Prostate gland (tissue), 2 donors: ENCODE data around the gene PTK6. TPM values are rescaled to one million over a fixed set of nuclear protein-coding genes. Genes with fewer than 3 reads are reported as not detected.

ENCODE experiments used
- DNase-seq: peaks from one replicate; pipeline ENCODE4 v3.0.0-alpha.2; 2019; ENCODE audit warnings: low spot score
- H3K27ac ChIP-seq, 2 donors: fragments of 200-600 bp; sonication (generic); 2 replicates each; pipeline ENCODE4 v1.5.1; 2017 to 2019
- H3K27me3 ChIP-seq: fragments of 200-600 bp; sonication (generic); replicated peaks from 2 replicates; pipeline ENCODE4 v1.5.1; 2019; ENCODE audit not compliant: insufficient read depth
- H3K36me3 ChIP-seq, 2 donors: fragments of 200-600 bp; sonication (generic); 1 replicate in 1 of 2; 2 replicates in 1 of 2; pipeline versions ENCODE4 v1.5.1 to v1.8.1; 2017 to 2019
- H3K4me1 ChIP-seq: fragments of 200-600 bp; sonication (generic); replicated peaks from 2 replicates; pipeline ENCODE4 v1.5.1; 2019
- H3K4me3 ChIP-seq, 2 donors: fragments of 200-600 bp; sonication (generic); 2 replicates each; pipeline ENCODE4 v1.5.1; 2017 to 2019
- H3K9me3 ChIP-seq: fragments of 200-600 bp; sonication (generic); 2 replicates; pipeline ENCODE4 v1.5.1; 2017
- POLR2A ChIP-seq: fragments of 450-650 bp; IDR thresholded peaks from one replicate; pipeline ENCODE4 v1.6.1; 2016; ENCODE audit warnings: antibody characterized with exemption, mild to moderate bottlenecking
- POLR2AphosphoS5 ChIP-seq: sonication (generic); formaldehyde crosslinking; IDR thresholded peaks from one replicate; pipeline ENCODE4 v1.6.1; 2017; ENCODE audit warnings: antibody characterized with exemption
- WGBS: methylation state at CpG from one replicate; pipeline ENCODE4 v1.1.5; 2018; 5-methylcytosine and 5-hydroxymethylcytosine counted together
- intact Hi-C: fragments of 100-400 bp; cut with DNase I; formaldehyde crosslinking; loops from one replicate; pipeline ENCODE4 v1.14.2; 2022
- total RNA-seq, 2 donors: library from RNA; depleted of rRNA; stranded (reverse); fragments of >200 nt; gene quantifications; one replicate each; pipeline ENCODE4 v1.1.0, GENCODE V29; 2016
- TF ChIP-seq, protein P1 (sequence below), 4 experiments: fragments of 200-600 bp in 2 of 4; fragments of 450-650 bp in 2 of 4; sonication (generic) in 2 of 4; IDR thresholded peaks; 1 replicate in 3 of 4; 2 replicates in 1 of 4; pipeline ENCODE4 v1.5.1; 2016 to 2019; ENCODE audit warnings: antibody characterized with exemption in 4 of 4, mild to moderate bottlenecking in 2 of 4, moderate library complexity in 2 of 4

The PTK6 gene
- total RNA-seq, 2 donors from 2014 or later, result 0.77 to 1.1 TPM

DNA sequence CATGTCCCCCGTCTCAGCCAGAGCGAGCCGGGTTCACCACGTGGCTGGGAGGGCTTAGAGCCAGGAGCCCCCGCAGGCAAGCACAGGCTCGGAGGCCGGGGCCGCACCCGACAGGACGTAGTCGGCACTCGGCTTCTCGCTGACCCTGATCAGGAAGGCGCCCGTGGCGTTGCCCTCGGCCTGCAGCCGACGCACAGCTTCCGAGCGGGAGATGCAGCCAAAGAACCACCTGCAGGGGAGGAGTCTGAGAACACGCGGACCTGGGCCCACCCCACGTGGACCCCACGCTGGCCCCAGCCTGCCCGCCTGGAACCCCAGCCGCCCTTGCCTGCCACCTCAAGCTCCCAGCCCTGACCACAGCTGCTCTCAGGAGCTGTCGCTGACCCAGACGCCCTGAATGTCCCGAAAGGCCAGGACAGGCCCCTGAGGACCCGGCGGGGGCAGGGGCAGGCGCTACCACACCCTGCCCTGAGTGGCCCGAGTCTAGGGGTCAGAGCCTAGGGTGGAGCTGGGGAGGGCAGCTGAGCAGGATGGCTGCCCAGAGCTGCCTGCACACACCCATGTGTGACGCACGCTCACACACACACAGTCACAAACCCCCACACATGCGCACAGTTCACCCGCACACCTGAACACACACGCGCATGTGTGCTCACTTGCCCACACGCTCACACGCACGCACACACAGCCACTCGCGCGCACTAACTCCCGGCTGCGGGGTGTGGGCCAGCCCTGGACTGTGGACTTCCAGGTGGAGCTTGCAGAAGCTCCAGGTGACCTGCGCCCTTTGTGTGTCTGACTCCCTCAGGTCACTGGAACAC, 2.1 kb downstream of the PTK6 start:
- intact Hi-C loops, result loop anchor here (5.0 to 10.0 kb wide), 2 partner anchors 330 to 437 kb away; partner anchors contain the start of genes ABHD16B and TPD52L2
- no peaks in the 10 kb centered on the region for H3K36me3 ChIP-seq
- H3K4me3 ChIP-seq, result no peak overlapping the region
- no peaks in the 10 kb centered on the region for H3K9me3 ChIP-seq
- H3K4me1 ChIP-seq, result peaks cover 5% of the 10 kb centered on the region
- no peak for DNase-seq
- no peak overlapping the region for H3K27ac ChIP-seq
- TF ChIP-seq, protein P1, sequence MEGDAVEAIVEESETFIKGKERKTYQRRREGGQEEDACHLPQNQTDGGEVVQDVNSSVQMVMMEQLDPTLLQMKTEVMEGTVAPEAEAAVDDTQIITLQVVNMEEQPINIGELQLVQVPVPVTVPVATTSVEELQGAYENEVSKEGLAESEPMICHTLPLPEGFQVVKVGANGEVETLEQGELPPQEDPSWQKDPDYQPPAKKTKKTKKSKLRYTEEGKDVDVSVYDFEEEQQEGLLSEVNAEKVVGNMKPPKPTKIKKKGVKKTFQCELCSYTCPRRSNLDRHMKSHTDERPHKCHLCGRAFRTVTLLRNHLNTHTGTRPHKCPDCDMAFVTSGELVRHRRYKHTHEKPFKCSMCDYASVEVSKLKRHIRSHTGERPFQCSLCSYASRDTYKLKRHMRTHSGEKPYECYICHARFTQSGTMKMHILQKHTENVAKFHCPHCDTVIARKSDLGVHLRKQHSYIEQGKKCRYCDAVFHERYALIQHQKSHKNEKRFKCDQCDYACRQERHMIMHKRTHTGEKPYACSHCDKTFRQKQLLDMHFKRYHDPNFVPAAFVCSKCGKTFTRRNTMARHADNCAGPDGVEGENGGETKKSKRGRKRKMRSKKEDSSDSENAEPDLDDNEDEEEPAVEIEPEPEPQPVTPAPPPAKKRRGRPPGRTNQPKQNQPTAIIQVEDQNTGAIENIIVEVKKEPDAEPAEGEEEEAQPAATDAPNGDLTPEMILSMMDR (IDR thresholded peaks at IDR 0.05), result no peak
- TF ChIP-seq POLR2AphosphoS5 (no peak), POLR2A (no peak)
- 50% methylated on average over 45 of the region's 49 CpGs for WGBS
- H3K27me3 ChIP-seq, result no peaks in the 10 kb centered on the region

DNA sequence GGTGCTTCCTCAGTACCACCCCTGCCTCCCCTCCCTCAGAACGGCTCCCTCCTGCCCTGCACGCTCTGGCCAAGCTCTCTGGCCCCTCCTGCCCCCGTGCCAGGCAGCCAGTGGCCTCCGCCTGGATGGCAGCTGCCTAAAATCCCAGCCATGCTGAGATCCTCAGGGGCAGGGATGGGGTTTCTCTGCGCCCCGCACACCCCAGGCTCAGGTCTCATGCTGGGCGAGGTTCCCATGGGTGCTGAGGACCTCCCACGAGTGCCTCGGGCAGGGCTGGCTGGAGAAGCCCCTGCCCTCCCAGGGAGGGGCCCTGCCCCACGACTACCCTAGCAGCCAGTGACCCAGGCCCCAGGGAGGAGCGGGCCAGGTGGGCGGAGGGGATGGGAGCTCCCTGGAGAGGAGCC, 2.7 kb downstream of the PTK6 start:
- 30% methylated on average over 12 of the region's 12 CpGs for WGBS
- H3K27me3 ChIP-seq, result no peaks in the 10 kb centered on the region
- peaks cover 5% of the 10 kb centered on the region for H3K4me1 ChIP-seq
- DNase-seq, result no peak
- H3K4me3 ChIP-seq, result no peak overlapping the region
- H3K27ac ChIP-seq, result no peak overlapping the region
- no peaks in the 10 kb centered on the region for H3K9me3 ChIP-seq
- no peaks in the 10 kb centered on the region for H3K36me3 ChIP-seq
- intact Hi-C loops, result loop anchor here (10.0 kb wide), 1 partner anchor 330 kb away; the partner anchor contains the start of genes ABHD16B and TPD52L2
- TF ChIP-seq POLR2AphosphoS5 (no peak), POLR2A (no peak)
- TF ChIP-seq, protein P1 (IDR thresholded peaks at IDR 0.05), result no peak

DNA sequence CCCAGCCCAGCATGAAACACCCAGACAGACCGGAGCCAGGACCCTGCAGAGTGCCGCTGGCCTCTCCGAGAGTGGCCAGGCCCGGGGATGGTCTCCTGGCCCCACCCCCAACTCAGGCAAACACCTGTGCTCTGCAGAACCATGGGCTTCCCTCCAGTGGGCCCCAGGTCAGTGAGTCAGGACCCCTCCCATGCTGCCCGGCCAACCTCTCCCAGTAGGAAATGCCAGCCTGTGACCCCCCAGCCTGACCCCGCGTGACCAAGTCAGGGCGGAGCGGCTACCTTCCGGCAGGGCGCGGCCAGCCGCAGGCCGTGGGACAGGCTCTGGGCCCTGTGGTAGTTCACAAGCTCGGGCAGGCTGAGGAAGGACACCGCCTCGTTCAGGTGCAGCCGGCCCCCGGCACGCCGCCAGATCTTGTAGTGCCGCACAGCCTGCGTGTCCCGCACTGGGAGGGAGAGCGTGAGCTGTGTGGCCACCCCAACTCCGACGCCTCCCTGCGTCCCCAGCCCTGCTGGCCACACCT, 3.2 kb downstream of the PTK6 start:
- DNase-seq, result peak; percentile 52
- H3K27ac ChIP-seq, result no peak overlapping the region
- H3K9me3 ChIP-seq, result no peaks in the 10 kb centered on the region
- no peaks in the 10 kb centered on the region for H3K36me3 ChIP-seq
- H3K27me3 ChIP-seq, result no peaks in the 10 kb centered on the region
- TF ChIP-seq, protein P1 (IDR thresholded peaks at IDR 0.05), result peak in 1 of 4 experiments; percentile 18
- TF ChIP-seq POLR2A (peak; percentile 60), POLR2AphosphoS5 (peak; percentile 18)
- peaks cover 5% of the 10 kb centered on the region for H3K4me1 ChIP-seq
- WGBS, result 33% methylated on average over 16 of the region's 28 CpGs
- intact Hi-C loops, result loop anchor here (10.0 kb wide), 1 partner anchor 331 kb away; the partner anchor contains the start of genes ABHD16B and TPD52L2
- H3K4me3 ChIP-seq, result no peak overlapping the region

DNA sequence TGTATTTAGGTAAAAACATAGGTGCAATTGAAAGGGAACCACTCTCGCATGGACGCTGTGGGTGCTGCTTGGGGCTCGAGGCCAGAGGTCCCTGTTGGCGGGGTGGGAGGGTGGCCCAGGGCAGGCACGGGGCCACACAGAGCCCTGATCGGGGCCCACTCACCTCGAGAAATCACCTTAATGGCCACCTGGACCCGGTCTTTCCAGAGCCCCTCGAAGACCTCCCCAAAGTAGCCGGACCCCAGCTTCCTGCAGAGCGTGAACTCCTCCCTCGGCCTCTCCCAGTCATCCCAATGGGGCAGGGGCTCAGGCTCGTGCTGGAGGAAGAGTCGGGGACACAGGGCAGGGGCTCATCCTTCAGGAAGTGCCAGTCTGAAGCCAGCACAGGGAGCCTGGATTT, 3.8 kb downstream of the PTK6 start:
- H3K4me3 ChIP-seq, result no peak overlapping the region
- H3K36me3 ChIP-seq, result no peaks in the 10 kb centered on the region
- no peak for TF ChIP-seq POLR2AphosphoS5
- TF ChIP-seq, protein P1 (IDR thresholded peaks at IDR 0.05), result no peak
- no peak for TF ChIP-seq POLR2A
- DNase-seq, result no peak
- H3K27ac ChIP-seq, result no peak overlapping the region
- 81% methylated on average over 14 of the region's 14 CpGs for WGBS
- no peaks in the 10 kb centered on the region for H3K9me3 ChIP-seq
- H3K4me1 ChIP-seq, result peaks cover 5% of the 10 kb centered on the region
- intact Hi-C loops, result loop anchor here (10.0 kb wide), 1 partner anchor 331 kb away; the partner anchor contains the start of genes ABHD16B and TPD52L2
- no peaks in the 10 kb centered on the region for H3K27me3 ChIP-seq
